Choroid plexus epithelial cell (primary cell): ENCODE results near the gene C14orf132.

Experiments
- DNase-seq: peaks from one replicate; pipeline ENCODE4 v3.0.0-alpha.2; 2010; ENCODE audit warnings: low read depth
- H3K4me3 ChIP-seq: 2 replicates; pipeline ENCODE4 v1.5.1; 2011; ENCODE audit warnings: low read depth, mild to moderate bottlenecking, control low read depth, low read length, moderate library complexity
- CTCF ChIP-seq: conservative IDR thresholded peaks from 2 replicates; pipeline ENCODE4 v1.5.1; 2011; ENCODE audit warnings: low read depth, mild to moderate bottlenecking, control low read depth, inconsistent platforms, low read length, moderate library complexity

C14orf132 gene

GRCh38 chr14:96097752-96098151 lies 58.6 kb downstream of the C14orf132 start:
- no peak for DNase-seq
- no peak for TF ChIP-seq CTCF
- no peak overlapping the region for H3K4me3 ChIP-seq

GRCh38 chr14:96098309-96098998 lies 59.3 kb downstream of the C14orf132 start:
- no peak overlapping the region for H3K4me3 ChIP-seq
- peak; percentile 80 for DNase-seq
- TF ChIP-seq CTCF = peak; percentile 95

- DNase-seq = no peak
- no peak overlapping the region for H3K4me3 ChIP-seq
- no peak for TF ChIP-seq CTCF
Observed at GRCh38 chr14:96098999-96099335, 59.8 kb downstream of the C14orf132 start.

DNA sequence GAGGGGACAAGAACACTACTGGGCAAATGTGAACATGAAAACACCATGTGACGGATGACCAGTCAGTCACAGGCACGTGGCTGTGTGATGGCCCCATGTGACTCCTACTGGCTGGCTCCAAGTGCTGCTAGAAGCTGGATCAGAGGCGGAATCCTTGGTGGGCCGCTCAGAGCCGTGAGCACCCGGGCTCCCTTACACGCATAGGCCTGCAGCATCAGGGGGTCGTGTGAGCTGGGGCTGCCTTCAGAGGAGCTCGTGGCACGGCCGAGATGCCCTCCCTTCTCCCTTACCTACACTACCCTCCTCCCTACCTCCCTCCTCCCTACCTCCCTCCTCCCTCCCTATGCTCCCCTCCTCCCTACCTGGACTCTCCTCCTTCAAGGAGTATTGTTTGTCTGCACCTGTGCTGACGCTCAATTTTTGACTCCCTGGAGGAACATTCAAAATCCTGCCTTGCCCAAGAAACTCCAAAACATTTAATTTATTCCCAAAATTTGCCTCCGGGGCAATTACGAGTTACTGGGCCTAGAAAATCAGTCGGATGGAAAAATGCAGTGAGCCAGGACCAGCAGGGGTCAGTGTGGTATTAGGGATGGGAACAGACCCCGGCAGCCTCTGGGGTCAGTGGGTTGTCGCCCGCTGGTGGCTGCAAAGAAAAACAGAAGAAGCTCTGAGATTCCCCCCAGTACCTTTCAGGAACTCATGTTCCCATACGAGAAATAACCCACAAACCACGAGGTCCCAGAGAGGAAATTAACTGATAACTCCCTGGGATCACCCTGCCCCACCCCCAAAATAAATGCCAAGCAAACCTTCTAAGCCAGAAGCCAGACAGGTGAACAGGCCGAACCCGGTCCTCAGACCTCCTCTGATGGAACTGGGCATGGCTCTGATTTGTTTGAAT lies 61.3 kb downstream of the C14orf132 start:
- peak; percentile 88 for DNase-seq
- H3K4me3 ChIP-seq = no peak overlapping the region
- TF ChIP-seq CTCF = peak; percentile 97

GRCh38 chr14:96102081-96102856 lies 63.1 kb downstream of the C14orf132 start:
- no peak for TF ChIP-seq CTCF
- peak; percentile 38 for DNase-seq

DNA sequence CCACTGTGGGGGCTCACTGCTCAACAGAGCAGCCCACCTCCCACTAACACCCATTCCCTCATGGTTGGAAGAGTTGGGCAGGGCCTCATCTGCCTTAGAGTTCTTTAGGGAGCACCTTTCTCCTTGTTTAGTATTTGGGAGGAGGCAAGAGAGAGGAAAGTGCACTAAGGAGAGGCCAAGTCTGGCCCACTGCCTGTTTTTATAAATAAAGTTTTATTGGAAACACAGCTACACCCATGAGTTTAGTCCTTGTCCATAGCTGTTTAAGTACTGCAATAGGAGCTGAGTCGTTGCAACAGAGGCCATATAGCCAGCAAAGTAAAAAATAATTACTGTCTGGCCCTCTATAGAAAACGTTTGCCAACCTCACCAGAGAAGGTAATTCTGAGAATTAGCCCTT lies 63.9 kb downstream of the C14orf132 start:
- no peak for DNase-seq
- no peak for TF ChIP-seq CTCF
- no peak overlapping the region for H3K4me3 ChIP-seq

More at GRCh38 chr14:96102081-96102856, 63.1 kb downstream of the C14orf132 start:
- H3K4me3 ChIP-seq = no peak overlapping the region
